Activated CD4-positive, alpha-beta T cell treated with anti-CD3 and anti-CD28 coated beads for 36 hours (primary cell): ENCODE results near the gene CHSY1. TPM values are rescaled to one million over a fixed set of nuclear protein-coding genes. Genes with fewer than 3 reads are reported as not detected.
"Not testable (repeated sequence)": the region's sequence is repeated elsewhere in the genome, so short reads cannot be mapped to it uniquely, and the experiment has no call there.

Experiments
- ATAC-seq: fragments of 200-7000 bp; cut with Tn5 transposase; one replicate; pipeline ENCODE4 v1.10.0; 2021; ENCODE audit warnings: mild to moderate bottlenecking, moderate library complexity
- CTCF ChIA-PET: fragments of 350-600 bp; sonication (Branson Sonifier 250); formaldehyde crosslinking; loops from one replicate; lab custom pipeline; 2021; ENCODE audit warnings: antibody characterized with exemption; lab: Charles Lee
- POLR2A ChIA-PET: fragments of 350-600 bp; sonication (Branson Sonifier 250); formaldehyde crosslinking; loops from one replicate; lab custom pipeline; 2021; ENCODE audit warnings: antibody characterized with exemption, inconsistent platforms; lab: Charles Lee
- DNase-seq: peaks from one replicate; pipeline ENCODE4 v3.0.0-alpha.2; 2020
- H3K27ac Mint-ChIP-seq: one replicate; pipeline ENCODE4 v1.8.0; 2021; ENCODE audit warnings: mixed read lengths
- H3K27me3 Mint-ChIP-seq: one replicate; pipeline ENCODE4 v1.8.0; 2021; ENCODE audit warnings: mixed read lengths
- H3K36me3 Mint-ChIP-seq: one replicate; pipeline ENCODE4 v1.8.0; 2021; ENCODE audit warnings: low read depth, mixed read lengths
- H3K4me1 Mint-ChIP-seq: one replicate; pipeline ENCODE4 v1.8.0; 2021; ENCODE audit warnings: mixed read lengths
- H3K4me3 Mint-ChIP-seq: one replicate; pipeline ENCODE4 v1.8.0; 2021; ENCODE audit warnings: mild to moderate bottlenecking, moderate library complexity, mixed read lengths
- H3K9me3 Mint-ChIP-seq: one replicate; pipeline ENCODE4 v1.8.0; 2021; ENCODE audit warnings: low read depth, mixed read lengths
- intact Hi-C, 2 experiments: fragments of 100-400 bp; cut with DNase I in 1 of 2; cut with micrococcal nuclease in 1 of 2; formaldehyde crosslinking; loops; one replicate each; pipeline versions ENCODE4 v1.14.2 to v1.15.1; 2022 to 2024; cut with DNase I, micrococcal nuclease
- total RNA-seq, 2 experiments: library from RNA; stranded (reverse); gene quantifications; one replicate each; pipeline ENCODE4 v1.2.3, GENCODE V29; 2021

The CHSY1 gene, protein sequence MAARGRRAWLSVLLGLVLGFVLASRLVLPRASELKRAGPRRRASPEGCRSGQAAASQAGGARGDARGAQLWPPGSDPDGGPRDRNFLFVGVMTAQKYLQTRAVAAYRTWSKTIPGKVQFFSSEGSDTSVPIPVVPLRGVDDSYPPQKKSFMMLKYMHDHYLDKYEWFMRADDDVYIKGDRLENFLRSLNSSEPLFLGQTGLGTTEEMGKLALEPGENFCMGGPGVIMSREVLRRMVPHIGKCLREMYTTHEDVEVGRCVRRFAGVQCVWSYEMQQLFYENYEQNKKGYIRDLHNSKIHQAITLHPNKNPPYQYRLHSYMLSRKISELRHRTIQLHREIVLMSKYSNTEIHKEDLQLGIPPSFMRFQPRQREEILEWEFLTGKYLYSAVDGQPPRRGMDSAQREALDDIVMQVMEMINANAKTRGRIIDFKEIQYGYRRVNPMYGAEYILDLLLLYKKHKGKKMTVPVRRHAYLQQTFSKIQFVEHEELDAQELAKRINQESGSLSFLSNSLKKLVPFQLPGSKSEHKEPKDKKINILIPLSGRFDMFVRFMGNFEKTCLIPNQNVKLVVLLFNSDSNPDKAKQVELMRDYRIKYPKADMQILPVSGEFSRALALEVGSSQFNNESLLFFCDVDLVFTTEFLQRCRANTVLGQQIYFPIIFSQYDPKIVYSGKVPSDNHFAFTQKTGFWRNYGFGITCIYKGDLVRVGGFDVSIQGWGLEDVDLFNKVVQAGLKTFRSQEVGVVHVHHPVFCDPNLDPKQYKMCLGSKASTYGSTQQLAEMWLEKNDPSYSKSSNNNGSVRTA
- total RNA-seq, result 10 to 100 TPM; 31.5 to 36.1 TPM

DNA sequence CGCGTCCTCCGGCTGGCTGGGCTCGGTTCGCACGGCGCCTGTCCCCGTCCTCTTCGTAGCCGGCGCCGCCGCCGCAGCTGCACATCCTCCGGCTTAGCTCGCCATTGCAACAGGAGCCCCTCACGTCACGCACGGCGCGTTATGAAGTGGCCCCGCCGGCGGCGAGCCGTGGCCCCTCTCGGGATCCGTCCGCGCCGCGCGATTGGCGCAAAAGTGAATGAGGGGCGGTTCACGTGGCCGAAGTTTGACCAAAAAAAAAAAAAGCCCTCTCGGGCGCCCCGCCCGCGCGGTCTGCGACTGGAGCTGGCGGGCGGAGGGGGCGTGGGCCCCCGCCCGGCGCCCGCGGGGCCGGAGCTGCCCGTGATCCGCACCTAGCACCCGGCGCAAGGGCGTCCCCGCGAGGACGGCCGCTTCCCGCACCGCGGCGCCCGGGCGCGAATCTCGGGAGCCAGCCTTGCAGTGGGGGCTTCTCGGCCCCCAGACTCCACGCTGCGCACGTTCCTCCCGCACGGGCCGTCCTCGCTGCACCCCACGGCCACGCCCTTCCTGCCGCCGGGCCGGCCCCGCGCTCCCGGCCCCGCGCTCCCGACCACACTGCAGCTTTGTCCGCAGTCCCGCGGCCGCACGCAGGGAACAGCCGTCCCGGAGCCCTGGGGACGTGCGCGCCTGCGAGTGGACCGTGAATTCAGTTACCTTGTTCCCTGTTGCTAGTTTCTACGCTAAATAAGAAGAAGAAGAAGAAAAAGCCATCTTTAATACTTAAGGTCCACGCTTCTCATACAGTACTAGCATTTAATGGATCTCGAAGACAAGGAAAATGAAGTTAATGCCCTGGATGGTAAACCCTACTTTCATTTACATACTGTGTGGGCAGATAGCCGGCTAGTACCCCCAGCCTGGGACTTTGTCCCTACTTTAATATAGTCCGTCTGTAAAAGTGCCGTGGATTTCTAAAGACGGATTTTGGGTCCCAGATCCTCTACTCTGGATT lies at the start of gene CHSY1:
Gene CHSY1 (minus strand): TSS at position 219 of the 991 bp plus-strand sequence. CDS start 592 bp downstream, outside the sequence.
- no peaks in the 10 kb centered on the region for H3K27me3 Mint-ChIP-seq
- ATAC-seq (peak; percentile 61), DNase-seq (peak; percentile 91)
- ChIA-PET POLR2A (interaction anchor here (0.7 to 1.9 kb wide), 4 partner anchors 47 to 401 kb away, joined by 3 to 13 read pairs (median 4); no protein-coding TSS in a partner anchor), CTCF (interaction anchor here (0.7 to 1.4 kb wide), 8 partner anchors 7 to 393 kb away, joined by 3 to 5 read pairs (median 3); no protein-coding TSS in a partner anchor)
- peaks cover 25% of the 10 kb centered on the region for H3K36me3 Mint-ChIP-seq
- peak within 1 kb of the TSS; percentile 87 for H3K27ac Mint-ChIP-seq
- intact Hi-C loops, result loop anchor here (1.0 to 10.0 kb wide), 7 partner anchors 25 to 649 kb away; partner anchors contain the start of genes SELENOS (in 2 of the 2) and SNRPA1 (in 1 of the 2)
- peak within 1 kb of the TSS; percentile 85 for H3K4me3 Mint-ChIP-seq
- no peaks in the 10 kb centered on the region for H3K9me3 Mint-ChIP-seq
- H3K4me1 Mint-ChIP-seq, result peaks cover 58% of the 10 kb centered on the region

GRCh38 chr15:101296418-101297405 lies 44.9 kb upstream of the CHSY1 start:
- DNase-seq (no peak), ATAC-seq (no peak)
- ChIA-PET POLR2A (no interaction called here), CTCF (interaction anchor here (0.6 to 7.6 kb wide), 9 partner anchors 12 to 693 kb away, joined by 3 to 46 read pairs (median 3); partner anchors contain the start of gene TM2D3)
- H3K4me1 Mint-ChIP-seq, result peaks cover 23% of the 10 kb centered on the region
- intact Hi-C loops, result loop anchor here (10.0 kb wide), 2 partner anchors 428 to 952 kb away; partner anchors contain the start of genes ADAMTS17 (in 1 of the 2) and TARS3 (in 1 of the 2)
- no peaks in the 10 kb centered on the region for H3K9me3 Mint-ChIP-seq
- no peaks in the 10 kb centered on the region for H3K27me3 Mint-ChIP-seq
- H3K27ac Mint-ChIP-seq, result peak overlapping the region; percentile 84
- peak overlapping the region; percentile 79 for H3K4me3 Mint-ChIP-seq
- H3K36me3 Mint-ChIP-seq, result peaks cover 24% of the 10 kb centered on the region

DNA sequence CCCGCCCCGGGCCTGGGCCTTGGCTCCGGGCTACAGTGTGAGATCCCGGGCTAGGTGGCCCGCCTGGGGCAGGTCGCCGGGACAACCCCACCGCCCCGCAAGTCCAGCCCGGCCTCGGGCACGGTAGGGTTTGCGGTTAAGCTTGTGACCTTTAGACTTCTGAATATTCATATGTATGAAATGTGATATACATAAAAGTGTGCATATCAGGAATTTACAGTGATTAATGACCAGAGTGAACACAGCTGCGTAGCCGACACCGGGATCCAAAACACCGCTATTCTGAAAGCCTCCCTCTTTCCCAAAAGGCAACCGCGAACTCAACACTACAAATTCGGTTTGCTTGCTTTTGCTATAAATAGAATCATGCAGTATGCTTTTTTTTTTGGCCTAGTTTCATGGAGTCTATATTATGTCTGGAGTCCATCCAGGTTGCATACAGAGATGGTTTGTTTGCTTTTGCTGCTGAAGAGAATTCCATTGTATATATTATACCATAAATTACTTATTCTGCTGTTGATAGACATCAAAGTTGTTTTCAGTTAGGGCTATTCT lies 43.8 kb upstream of the CHSY1 start:
- no peak for DNase-seq
- intact Hi-C loops, result loop anchor here (1.0 to 10.0 kb wide), 10 partner anchors 18 to 951 kb away; partner anchors contain the start of genes TARS3 (in 2 of the 2), ADAMTS17 (in 1 of the 2), ASB7 (in 1 of the 2) and CHSY1 (in 1 of the 2)
- Mint-ChIP-seq H3K9me3 (no peaks in the 10 kb centered on the region), H3K27ac (peak overlapping the region; percentile 84), H3K4me3 (peak overlapping the region; percentile 79), H3K36me3 (peaks cover 29% of the 10 kb centered on the region), H3K4me1 (peaks cover 28% of the 10 kb centered on the region), H3K27me3 (no peaks in the 10 kb centered on the region)
- POLR2A ChIA-PET, result interaction anchor here (0.9 to 1.0 kb wide), 2 partner anchors 10 to 17 kb away, joined by 3 to 4 read pairs; no protein-coding TSS in a partner anchor
- no peak for ATAC-seq
- CTCF ChIA-PET, result interaction anchor here (0.6 to 7.6 kb wide), 6 partner anchors 45 to 692 kb away, joined by 3 to 46 read pairs (median 4); partner anchors contain the start of gene TM2D3

DNA sequence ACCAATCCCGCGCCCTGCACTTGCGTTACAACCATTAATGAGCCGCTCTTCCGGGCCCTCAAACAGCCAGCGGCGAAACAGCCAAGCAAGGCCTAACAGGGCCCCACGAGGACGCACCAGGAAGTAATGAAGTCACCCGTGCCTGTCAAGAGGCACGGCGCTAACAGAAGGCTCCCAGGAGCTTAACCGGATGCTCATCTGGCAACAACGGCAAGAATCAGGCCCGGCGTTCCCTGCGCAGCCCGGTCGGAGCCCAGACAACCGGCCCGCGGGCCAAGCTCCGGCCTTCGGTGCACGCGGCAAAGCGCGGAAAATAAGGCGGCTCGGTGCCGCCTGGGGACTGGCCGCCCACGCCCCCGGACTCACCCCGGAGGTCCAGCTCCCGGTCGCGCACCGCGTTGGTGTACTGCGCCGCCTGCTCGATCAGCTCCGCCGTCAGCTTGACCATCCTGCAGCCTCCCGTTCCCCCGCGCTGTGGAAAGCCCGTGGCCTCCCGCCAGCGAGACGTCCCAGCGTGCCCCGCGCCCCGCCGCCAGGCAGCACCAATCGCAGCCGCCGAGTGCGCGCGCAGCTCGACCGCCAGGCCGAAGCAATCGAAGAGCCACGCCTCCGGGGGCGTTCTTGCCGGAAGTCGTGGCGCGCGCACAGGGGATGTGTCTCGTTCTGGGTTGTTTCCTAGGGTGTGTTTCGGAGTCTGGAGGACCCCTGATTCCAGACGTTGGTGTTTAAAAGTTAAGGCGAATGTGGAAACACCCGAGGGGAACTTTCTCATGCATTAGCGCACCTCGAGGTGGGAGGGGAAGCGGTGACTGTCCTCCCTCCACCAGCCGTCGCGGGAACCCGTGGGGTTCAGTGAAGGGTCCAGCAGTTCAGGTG lies 43.1 kb upstream of the CHSY1 start, which contains the start of gene SNRPA1:
Gene SNRPA1 (minus strand): TSS at position 518 of the 876 bp plus-strand sequence. CDS start 70 bp downstream, at position 448.
- peak within 1 kb of the TSS; percentile 94 for H3K27ac Mint-ChIP-seq
- POLR2A ChIA-PET, result interaction anchor here (0.6 to 1.1 kb wide), 9 partner anchors 9 to 430 kb away, joined by 3 to 6 read pairs (median 4); partner anchors contain the start of gene TM2D3
- H3K27me3 Mint-ChIP-seq, result no peaks in the 10 kb centered on the region
- CTCF ChIA-PET, result interaction anchor here (0.7 to 7.6 kb wide), 13 partner anchors 9 to 362 kb away, joined by 3 to 46 read pairs (median 4); no protein-coding TSS in a partner anchor
- H3K36me3 Mint-ChIP-seq, result peaks cover 35% of the 10 kb centered on the region
- no peaks in the 10 kb centered on the region for H3K9me3 Mint-ChIP-seq
- peaks cover 33% of the 10 kb centered on the region for H3K4me1 Mint-ChIP-seq
- DNase-seq (peak; percentile 99), ATAC-seq (peak; percentile 84)
- intact Hi-C loops, result loop anchor here (1.0 to 10.0 kb wide), 10 partner anchors 18 to 950 kb away; partner anchors contain the start of genes SELENOS (in 2 of the 2), TARS3 (in 2 of the 2), TM2D3 (in 2 of the 2) and ADAMTS17 (in 1 of the 2)
- peak within 1 kb of the TSS; percentile 79 for H3K4me3 Mint-ChIP-seq

DNA sequence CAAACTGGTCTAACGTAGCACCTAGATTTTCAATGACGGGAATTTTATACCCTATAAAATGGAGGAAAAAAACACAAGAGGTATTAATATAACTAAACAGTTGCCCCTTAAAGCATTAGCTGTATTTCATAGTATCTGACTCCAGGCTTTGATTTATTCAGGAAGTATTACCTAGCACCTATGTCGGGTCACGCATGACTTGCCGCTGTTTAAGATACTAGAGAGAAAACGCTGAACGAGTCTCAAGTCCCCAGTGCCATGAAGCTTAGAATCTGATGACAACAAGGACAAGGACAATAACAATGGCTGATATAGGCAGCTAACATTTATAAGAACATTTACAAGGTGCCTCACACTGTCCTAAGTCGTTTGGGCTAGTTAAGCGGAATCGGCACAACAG lies 41.3 kb upstream of the CHSY1 start:
- peak overlapping the region; percentile 79 for H3K4me3 Mint-ChIP-seq
- no peaks in the 10 kb centered on the region for H3K27me3 Mint-ChIP-seq
- H3K9me3 Mint-ChIP-seq, result no peaks in the 10 kb centered on the region
- H3K36me3 Mint-ChIP-seq, result peaks cover 49% of the 10 kb centered on the region
- ATAC-seq (no peak), DNase-seq (no peak)
- ChIA-PET POLR2A (interaction anchor here (0.6 kb wide), 1 partner anchor 131 kb away, joined by 4 read pairs; no protein-coding TSS in a partner anchor), CTCF (interaction anchor here (1.2 to 7.6 kb wide), 7 partner anchors 11 to 357 kb away, joined by 3 to 46 read pairs (median 6); no protein-coding TSS in a partner anchor)
- intact Hi-C loops, result loop anchor here (10.0 kb wide), 2 partner anchors 432 to 948 kb away; partner anchors contain the start of genes ADAMTS17 (in 1 of the 2) and TARS3 (in 1 of the 2)
- peaks cover 44% of the 10 kb centered on the region for H3K4me1 Mint-ChIP-seq
- peak overlapping the region; percentile 94 for H3K27ac Mint-ChIP-seq

DNA sequence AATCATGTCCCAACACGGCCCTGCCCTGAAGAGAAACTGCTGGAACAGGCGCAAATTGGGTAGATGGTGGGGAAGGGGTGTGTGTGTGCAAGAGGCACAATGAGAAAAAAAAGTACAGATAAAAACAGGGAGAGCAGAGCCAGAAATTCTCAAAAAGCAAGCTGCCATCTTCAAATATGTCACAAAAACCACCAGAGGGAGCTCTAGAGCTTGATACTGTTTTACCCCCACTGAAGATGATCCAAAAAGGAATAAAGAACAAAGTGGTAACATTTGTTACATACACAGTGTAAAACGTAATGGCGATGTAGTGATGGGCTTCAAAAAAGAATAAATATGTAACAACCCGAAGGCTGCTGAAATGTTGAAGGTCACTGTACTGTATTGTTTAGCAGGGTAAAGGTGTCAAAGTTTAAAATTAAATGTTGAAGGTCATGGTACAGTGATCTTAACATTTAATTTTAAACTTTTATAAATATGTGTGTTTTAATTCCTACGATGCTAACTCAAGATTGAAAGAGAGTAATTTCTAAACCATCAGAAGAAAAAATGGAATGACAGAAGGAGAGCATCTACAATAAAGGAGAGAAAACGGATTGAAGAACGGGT lies 37.2 kb upstream of the CHSY1 start:
- H3K9me3 Mint-ChIP-seq, result no peaks in the 10 kb centered on the region
- DNase-seq, result no peak
- H3K4me1 Mint-ChIP-seq, result peaks cover 51% of the 10 kb centered on the region
- intact Hi-C loops, result no loop called here
- ChIA-PET POLR2A (interaction anchor here (0.6 to 0.9 kb wide), 2 partner anchors 11 to 103 kb away, joined by 3 to 5 read pairs; no protein-coding TSS in a partner anchor), CTCF (interaction anchor here (0.6 to 2.7 kb wide), 13 partner anchors 9 to 464 kb away, joined by 3 to 31 read pairs (median 4); no protein-coding TSS in a partner anchor)
- H3K27ac Mint-ChIP-seq, result peak overlapping the region; percentile 43
- ATAC-seq, result no peak
- no peaks in the 10 kb centered on the region for H3K27me3 Mint-ChIP-seq
- H3K36me3 Mint-ChIP-seq, result peaks cover 81% of the 10 kb centered on the region
- H3K4me3 Mint-ChIP-seq, result no peak overlapping the region

DNA sequence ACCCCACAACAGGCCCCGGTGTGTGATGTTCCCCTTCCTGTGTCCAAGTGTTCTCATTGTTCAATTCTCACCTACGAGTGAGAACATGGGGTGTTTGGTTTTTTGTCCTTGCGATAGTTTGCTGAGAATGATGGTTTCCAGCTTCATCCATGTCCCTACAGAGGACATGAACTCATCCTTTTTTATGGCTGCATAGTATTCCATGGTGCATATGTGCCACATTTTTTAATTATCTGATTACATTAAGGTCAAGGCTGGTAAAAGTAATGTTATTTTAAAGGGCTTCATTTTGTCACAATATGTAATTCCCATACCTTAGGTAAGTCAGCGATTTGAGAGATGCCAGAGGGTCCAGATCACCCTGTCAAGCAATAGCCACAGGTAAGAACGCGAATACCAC lies 35.5 kb upstream of the CHSY1 start:
- not testable (repeated sequence) for H3K27me3 Mint-ChIP-seq, H3K4me3 Mint-ChIP-seq, H3K9me3 Mint-ChIP-seq, DNase-seq, H3K27ac Mint-ChIP-seq, ATAC-seq
- POLR2A ChIA-PET, result interaction anchor here (0.7 kb wide), 1 partner anchor 223 kb away, joined by 5 read pairs; no protein-coding TSS in a partner anchor
- CTCF ChIA-PET, result interaction anchor here (2.2 to 2.7 kb wide), 2 partner anchors 9 to 11 kb away, joined by 9 to 31 read pairs; no protein-coding TSS in a partner anchor
- H3K36me3 Mint-ChIP-seq, result peaks cover 78% of the 10 kb centered on the region
- peaks cover 42% of the 10 kb centered on the region for H3K4me1 Mint-ChIP-seq
- intact Hi-C loops, result loop anchor here in 1 of 2 experiments (1.0 kb wide), 1 partner anchor 9 kb away; no protein-coding TSS in a partner anchor
